Peyer's patch (tissue), 4 donors: ENCODE results near the gene COX14.

Source experiments
- CTCF ChIP-seq, 6 experiments: fragments of 450-650 bp in 4 of 6; fragments of 200-600 bp in 2 of 6; sonication (generic) in 1 of 6; IDR thresholded peaks; one replicate each; pipeline ENCODE4 v1.5.1; 2017 to 2019; ENCODE audit warnings: antibody characterized with exemption in 6 of 6, mild to moderate bottlenecking in 3 of 6, moderate library complexity in 1 of 6
- POLR2A ChIP-seq, 2 donors: fragments of 450-650 bp; IDR thresholded peaks; one replicate each; pipeline ENCODE4 v1.5.1; 2017; ENCODE audit warnings: antibody characterized with exemption in 2 of 2, mild to moderate bottlenecking in 2 of 2, moderate library complexity in 2 of 2

GRCh38 chr12:50090391-50090790, 21.6 kb upstream of the COX14 start:
- TF ChIP-seq CTCF (IDR thresholded peaks at IDR 0.05): no peak
- TF ChIP-seq POLR2A (IDR thresholded peaks at IDR 0.05): no peak
